Fibroblast of skin of back (primary cell): ENCODE results near the gene IL1RL1. TPM values are rescaled to one million over a fixed set of nuclear protein-coding genes. Genes with fewer than 3 reads are reported as not detected.

Experiments used
- DNase-seq: peaks from one replicate; pipeline ENCODE4 v3.0.0-alpha.2; 2013
- polyA plus RNA-seq, 2 experiments: library from polyadenylated mRNA; unstranded; fragments of 120-200 nt; gene quantifications; one replicate each; pipeline ENCODE4 v1.2.1, GENCODE V29; 2013; ENCODE audit not compliant: insufficient read length in 2 of 2

IL1RL1 gene
- 0.99 TPM for polyA plus RNA-seq (2013, experiment 1 of 2; ENCODE audit: insufficient read length)
- 0.28 TPM for polyA plus RNA-seq (2013, experiment 2 of 2; ENCODE audit: insufficient read length)

DNA sequence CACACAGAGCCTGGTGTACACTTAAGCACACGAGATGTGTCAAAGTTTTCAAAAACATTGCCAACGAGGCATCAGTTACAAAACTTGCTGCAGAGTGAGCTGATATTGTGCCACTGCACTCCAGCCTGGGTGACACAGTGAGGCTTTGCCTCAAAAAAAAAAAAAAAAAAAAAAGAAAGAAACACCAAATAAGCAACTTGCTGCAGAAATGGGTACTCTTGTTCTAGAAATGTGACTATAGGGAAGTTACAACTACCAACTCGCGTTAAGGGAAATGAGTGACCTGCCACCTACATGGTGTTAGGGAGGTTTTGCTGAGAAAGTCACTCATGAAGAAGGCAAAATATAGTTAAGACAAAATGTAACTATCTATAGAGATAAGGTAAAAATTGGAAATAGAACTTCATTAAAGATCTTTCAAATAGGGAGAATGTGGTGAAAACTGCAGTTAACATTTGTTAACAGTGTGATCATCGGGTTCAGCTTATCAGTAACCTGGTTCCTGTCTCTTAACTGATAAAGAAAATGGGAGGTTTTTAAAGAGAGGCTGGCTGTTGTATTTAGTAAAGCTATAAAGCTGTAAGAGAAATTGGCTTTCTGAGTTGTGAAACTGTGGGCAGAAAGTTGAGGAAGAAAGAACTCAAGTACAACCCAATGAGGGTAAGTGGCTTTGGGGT is at the start of gene IL1RL1:
Gene IL1RL1 (plus strand): TSS at position 600 of the 677 bp plus-strand sequence. CDS start 26,702 bp downstream, outside the sequence.
- no peak for DNase-seq

DNA sequence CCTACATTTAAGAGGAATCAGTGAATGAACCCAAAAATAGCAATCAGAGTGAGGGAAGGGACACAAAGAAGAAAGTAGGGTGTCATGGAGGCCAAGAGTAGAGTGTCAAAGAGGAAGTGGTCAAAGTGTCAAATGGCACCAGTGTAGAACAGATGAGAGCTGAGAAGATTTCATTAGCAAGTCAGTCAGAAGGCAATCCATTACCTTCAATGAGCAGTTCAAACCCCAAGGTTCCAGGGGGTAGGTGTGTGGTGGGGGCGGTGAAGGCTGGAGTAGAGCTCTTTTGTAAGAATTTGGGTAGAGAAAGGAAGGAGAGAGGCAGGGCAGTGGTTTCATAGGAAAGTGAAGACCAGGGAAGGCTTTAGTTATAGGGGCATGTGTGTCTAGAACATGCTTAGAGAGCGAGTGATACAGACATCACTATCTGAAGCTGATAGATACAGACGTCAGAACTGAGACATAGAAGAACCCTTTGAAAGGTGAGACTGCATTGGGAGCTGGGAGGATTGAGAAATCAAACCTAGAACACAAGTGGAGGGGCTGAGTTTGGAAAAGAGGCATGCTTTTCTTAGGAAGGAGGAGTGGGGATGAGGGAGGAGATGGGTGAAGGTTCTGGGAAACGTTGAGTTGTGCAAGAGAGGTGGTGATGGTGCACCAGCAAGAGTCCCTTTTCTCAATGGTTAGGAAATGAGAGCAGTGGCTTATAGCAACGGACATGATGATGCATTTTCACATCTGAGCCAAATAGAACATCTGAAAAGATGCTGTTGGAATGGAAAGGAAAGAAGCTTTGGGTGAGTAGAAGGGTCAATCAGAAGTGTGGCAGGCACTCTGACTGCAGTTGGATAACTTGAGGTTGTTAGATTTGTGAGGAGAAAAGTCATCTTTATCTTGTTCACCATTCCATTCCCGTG is 48.9 kb upstream of the IL1RL1 start:
- no peak for DNase-seq

DNA sequence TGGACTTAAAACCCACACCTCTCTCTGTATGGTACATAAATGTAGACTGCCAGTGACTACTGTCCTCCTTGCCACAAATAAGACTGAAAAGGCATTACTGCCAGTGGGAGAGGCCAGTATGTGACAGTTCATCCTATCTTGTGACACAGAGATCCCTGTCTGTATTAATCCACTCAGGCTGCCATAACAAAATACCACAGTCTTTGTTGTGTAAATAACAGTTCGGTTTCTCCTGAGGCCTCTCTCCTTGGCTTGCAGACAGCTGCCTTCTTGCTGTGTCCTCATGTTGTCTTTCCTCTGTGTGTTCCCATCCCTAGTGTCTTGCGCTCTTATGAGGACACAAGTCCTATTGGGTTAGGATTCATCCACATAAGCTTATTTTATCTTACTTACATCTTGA is 46.4 kb upstream of the IL1RL1 start:
- no peak for DNase-seq

DNA sequence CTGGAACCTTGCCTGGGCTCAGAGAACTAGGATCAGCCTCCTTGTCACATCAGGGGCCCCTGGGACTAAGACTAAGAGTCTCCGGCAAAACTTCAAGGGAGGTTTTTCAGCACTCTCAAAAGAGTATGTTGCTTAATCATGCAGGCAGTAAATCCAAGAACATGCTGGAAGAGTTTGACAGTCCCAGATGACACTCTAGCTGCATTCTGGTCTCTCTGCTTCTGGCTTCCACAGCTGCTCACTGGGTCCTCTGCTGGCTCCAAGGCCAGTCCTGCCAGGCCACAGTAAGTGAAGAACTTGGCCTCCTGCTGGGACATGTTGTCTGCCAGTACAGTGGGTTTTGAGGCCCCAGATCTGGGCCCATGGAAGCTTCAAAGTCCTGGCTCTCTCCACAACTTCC is 45.2 kb upstream of the IL1RL1 start:
- peak; percentile 49 for DNase-seq

DNA sequence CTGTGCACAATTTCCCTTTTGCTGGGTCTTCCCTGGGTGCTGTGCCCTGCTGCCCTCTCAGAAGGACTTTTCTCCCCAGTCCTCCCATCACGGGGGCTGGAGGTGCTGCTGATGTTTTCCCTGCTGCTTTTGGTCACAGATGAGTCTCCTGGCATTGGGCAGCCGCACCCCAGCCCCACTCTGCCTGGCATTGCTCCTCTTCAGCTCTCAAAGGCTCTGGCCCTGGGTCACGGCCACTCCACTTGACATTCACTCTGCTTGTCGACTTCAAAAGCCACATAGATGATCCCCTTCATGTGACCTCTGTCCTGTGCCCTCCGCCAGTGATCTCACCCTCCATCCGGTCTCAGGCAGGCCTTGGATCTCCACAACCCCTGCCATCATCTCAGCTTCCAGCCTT is 43.6 kb upstream of the IL1RL1 start:
- no peak for DNase-seq

DNA sequence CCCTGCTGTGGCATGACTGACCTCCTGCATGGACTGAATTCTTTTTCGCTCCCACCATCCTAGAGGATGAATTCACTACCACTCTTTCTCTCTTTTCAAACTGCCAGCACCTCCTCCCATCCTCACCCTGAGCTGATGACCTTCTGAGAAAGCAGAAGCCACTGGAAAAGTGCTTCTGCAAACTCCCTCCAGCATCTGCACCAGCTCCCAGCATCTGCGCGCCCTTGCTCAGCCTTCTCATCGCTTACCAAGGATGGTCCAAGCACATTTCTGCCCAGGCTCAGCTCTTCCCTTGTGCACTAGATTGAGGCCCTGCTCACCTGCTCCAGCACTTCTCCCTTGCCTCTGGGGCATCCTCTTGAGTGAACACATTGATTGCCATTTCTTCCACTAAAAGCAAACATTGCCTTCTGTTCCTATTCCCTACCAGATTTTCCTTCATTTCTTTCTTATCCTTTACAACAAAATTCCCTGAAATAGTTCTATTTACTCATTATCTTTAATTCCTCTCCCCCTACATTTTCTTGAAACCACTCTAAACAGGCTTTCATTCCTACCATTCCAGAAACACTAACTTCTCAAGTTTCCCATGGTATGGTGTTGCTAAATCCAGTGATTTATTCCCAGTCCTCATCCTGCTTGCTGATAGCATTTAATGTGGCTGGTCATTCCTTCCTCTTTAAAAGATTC is 42.7 kb upstream of the IL1RL1 start:
- DNase-seq, result peak; percentile 90

DNA sequence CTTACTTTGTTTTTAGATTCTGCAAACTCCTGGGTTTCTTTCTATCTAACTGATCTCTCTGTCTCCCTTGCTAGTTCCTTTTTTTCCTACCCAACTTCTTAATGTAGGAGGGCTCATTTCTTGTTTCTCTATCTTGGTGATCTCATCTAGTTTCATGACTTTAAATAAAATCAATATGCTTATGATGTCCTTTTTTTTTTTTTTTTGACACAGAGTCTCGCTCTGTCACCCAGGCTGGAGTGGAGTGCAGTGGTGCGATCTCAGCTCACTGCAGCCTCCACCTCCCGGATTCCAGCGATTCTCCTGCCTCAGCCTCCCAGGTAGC is 42.2 kb upstream of the IL1RL1 start:
- DNase-seq, result no peak

DNA sequence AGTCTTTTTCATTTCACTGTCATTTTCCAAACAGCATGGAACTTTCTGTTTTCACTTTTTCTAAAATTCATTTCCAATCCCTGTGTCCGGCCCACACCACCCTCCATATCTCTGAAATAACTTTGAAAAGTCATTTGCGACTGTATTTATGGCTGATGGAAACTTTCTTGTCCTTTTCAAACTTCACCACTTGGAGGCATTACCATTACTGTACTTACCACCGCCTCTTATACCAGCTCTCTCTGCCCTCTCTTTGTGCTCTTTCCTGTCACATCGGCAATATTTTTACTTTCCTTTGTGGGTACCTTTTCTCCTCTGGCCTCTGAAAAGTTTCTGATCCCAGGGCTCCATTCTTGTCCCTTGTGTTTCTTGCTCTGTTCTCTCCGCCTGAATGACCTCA is 39.5 kb upstream of the IL1RL1 start:
- no peak for DNase-seq

DNA sequence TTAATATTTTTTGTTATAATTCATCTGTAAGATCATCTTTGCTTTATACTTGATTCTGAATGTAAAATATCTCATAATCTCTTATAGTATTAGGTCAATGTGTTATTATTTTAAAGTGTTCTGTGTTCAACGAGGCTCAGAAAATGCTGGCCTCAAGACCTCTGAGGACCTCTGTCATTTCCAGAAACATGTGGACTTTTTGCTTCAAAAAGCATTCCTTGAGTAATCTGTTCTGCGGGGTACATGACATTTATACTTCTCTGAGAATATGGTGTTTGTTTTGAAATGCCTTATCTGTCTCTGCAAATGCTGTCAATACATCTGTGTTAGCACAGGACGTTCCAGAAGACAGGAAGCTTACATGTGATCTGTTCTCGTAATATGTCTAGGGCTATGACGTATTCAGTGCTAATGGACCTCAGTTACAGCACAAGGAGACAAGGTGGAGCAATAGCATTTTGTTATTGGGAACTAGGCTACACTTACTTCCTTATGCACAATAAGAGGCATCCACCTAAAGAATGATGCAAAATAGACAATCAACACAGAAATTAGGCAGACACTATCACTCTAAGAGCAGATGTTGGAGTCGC is 37.6 kb upstream of the IL1RL1 start:
- no peak for DNase-seq

DNA sequence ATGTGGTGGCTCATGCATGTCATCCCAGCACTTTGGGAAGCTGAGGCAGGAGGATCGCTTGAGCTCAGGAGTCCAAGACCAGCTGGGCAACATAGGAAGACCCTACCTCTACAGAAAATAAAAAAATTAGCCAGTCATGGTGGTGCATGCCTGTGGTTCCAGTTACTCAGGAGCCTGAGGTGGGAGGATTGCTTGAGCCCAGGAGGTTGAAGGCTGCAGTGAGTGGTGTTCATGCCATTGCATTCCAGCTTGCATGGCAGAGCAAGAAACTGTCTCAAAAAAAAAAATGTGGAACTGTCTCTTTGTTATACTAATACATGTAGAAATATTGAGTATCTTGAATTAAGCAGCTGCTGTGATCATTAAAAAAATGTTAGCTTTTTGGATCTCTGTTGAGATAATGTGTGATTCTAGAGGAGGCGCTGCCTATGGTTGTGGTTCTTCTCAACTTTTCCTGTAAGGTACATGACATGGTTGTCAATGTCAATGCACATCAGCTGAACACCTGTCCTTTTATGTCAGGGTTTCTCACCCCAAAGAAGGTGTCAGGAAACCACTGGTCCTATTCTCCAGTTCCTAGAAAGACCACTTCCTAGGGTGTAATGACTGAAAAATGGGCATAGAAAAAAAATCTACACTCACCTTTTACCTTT is 34.7 kb upstream of the IL1RL1 start:
- no peak for DNase-seq

DNA sequence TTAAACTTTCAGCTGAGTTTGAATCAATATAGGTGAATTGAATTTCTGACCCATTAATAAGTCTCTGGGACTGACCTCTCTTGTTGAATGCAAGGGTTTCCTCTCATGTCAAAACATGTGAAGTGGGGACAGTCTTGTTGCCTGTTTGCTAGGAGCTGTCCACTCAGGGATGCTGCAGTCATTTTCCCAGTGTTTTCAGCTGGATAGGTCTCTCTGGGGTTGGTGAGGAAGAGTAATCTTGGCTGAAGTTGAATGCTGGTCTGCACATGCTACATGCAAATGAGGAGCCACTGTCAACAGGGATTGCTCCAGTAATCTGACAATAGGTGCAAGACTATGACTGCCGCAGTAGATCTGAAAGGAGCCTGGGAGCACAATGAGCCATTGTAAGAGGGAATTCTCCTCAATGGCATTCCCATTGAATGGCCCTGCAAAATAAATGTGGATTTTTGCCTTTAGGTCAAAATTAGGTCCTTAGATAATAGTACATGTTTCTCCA is 34.1 kb upstream of the IL1RL1 start:
- DNase-seq, result no peak

DNA sequence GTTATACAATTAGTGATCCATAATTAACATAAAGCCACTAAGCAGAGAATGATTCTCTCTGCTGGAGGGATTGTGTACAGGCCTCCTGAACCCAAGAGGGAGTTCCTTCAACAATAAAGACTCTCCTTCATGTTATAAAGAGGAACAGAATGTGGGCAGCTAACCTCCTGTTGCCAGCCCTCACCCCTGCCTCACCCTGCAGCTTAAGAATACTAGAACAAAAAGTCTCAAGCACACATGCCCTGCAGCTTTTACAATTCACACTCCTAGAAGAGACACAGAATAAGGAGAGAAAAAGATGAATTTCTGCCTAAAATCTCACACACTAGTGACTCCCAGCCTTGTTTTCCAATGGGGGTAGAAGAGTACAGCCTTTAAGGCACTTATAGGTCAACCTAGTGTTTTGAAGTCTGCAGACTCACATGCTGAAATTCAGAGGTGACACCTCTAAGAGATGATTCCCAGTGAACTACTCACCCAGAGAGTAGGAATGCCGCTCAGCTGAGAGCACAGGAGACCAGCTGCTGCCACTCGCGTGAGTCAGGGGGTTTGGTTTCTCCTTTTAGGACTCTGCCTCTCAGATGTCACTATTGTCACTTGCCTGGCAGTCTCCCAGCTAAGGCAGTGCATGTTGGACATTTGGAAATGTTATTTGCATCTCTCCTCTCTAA is 32.5 kb upstream of the IL1RL1 start:
- DNase-seq, result peak; percentile 80

DNA sequence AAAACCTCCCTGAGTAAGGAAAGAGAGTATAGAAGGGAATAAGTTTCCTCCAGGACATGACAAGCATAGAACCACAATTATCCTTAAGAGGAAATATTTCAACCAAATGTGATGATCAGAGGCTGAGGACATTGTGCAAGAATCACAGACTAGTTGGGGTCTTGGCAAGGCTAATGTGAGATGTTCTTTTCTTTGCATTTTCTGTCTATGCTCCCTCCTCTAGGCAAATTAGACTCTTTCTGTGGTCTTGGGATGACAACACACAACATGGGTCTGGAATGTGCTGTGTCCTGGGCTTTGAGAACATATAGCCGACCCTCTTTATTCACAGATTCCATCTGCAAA is 32.0 kb upstream of the IL1RL1 start:
- DNase-seq, result no peak

DNA sequence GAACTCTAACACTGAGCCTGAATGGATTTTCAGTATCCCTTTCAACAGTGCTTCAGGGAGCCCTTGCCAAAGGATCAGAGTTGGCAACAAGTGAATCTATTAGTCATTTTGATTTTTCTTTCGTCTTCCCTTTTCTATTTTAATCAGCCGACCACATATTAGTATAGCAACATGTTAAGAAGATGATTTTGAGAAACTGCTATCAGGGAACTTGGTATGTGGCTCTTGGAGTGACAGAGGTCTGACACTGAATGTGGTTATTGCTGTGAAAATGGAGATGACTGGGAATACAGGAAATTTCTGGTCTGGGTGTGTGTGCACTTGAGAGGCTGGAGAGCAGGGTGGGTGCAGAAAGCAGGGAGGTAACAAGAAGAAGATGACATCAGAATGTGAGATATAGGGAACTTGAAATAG is 28.7 kb upstream of the IL1RL1 start:
- DNase-seq, result peak; percentile 51

DNA sequence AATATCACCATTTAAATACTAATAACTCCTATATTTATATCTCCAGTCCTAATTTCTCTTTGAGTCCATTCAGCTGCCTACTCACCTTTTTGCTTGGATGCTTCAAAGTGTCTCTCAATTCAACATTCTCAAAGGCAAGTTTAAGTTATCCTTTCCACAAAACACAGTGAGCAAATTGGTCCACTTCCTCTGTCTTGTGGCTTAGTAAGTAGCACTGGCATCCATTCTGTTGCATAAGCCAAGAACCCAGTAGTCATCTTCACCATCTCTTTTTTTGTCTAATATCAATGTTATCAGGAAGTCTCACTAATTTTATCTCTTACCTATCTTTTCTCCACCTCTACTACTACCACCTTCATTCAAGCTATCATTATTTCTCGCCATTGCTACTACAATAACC is 27.4 kb upstream of the IL1RL1 start:
- DNase-seq, result no peak

DNA sequence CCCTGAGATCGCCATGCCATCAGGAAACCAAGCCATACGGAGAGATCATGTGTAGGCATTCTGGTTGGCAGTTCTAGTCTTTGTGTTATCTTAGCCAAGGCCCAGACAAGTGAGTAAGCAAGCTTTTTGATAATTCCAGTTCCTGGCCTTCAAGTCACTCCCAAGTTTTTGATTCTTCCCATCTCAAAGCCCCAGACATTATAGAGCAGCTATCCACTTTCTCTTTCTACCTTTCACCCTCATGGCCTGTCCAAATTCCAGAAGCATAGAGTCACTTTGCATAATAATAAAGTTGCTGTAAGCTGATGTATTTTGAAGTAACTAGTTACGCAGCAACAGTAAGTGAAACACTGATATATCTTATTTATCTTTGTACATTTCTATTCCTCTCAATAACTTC is 26.8 kb upstream of the IL1RL1 start:
- DNase-seq, result peak; percentile 24

DNA sequence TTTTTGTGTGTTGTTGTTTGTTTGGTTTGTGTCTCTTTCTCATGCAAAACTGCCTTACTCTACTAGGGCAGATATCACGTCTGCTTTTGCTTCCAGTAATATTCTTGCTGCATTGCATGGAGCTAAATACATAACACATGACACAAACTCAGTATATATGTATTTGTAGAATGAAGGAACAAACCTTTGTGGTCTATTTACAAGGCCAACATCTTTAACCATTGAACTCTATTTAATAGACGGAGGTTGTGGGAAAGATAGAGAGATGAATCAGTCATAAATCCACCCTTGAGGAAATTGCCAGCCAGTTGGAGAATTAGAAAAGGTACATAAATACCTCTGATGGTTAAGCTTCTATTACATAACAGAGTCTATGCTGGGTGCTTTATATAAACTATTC is 26.0 kb upstream of the IL1RL1 start:
- DNase-seq, result no peak

DNA sequence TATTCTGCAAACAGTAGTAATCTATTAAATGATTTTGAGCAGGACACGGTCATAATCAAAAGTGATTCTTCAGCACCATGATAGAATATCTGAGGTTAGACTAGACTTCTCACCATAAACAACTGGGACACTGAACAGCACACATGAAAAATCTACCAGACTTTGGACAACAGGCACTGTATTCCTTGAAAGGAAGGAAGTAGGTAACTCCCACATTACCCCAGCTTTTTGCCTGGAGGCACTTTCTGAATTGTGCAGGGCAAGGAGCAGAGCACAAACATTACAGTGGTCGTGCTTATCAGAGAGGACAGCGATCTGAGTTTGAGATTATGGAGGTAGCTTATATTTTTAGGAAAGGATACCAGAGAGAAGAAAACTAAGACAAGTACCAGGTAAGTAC is 25.3 kb upstream of the IL1RL1 start:
- DNase-seq, result no peak

DNA sequence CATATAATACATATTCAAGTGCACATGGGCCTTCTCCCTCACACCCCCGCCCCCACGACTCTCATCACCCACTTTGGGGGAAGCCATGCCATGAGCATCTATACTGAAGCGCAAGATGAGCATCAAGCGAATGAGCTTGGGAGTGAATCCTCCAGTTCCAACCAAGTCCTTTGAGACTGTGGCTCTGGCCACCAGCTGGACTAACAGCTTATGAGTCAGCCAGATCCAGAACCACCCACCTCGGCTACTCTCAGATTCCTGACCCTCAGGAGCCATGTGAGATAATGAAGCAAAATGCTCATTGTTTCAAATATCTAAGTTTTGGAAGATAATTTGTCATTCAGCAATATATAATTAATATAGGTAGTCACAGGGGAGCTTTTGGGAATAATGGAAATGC is 22.2 kb upstream of the IL1RL1 start:
- no peak for DNase-seq

DNA sequence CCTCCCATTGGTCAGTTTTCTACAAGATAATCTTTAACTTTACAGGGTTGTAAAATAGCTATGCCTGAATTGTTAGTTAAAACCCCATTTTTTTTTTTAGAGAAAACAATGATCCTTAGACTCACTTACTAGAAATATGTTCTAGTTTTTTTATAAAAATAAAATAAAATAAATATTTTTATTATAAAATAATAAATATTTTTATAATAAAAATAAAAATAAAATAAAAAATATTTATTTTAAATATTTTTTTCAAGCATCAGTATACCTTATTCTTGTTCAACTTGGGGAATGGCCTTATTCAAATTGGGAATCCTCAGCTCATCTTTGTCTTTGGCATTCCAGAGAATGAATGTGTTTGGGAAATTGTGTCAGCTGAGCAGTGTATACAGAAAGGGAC is 20.8 kb upstream of the IL1RL1 start:
- no peak for DNase-seq

DNA sequence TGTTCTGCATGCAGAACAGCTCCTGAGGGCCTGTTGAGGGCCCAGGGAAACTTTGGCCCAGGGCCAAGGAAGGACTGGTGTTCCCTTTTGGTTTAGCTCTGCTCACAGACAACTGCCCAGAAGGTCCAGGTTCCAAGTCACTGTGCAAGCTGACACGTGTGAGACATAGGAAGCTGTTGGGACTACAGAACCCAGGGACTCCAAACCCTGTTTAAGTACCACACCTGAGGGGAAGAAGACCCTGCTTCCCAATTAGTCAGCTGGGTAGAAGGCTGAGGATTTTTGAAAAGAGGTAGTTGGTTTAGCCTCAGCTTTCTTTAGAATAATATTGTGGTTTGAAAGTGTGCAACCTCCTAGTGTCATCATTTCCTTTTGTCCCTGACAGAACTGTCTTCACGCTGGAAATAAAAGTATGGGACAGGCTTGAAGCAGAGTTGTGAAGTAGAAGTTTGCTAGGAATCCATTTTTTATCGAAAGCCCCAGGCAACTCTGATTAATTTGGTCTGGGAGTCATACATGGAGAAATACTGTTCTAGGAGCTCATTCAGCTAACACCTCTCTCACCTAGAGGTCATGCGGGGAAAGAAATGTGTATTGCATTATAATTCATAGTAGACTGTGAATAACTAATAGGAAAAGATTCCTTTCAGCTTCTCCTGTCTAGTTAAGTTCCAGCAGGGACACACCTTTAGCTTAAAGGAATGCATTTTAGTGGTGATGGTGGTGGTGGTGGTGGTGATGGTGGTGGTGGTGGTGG is 19.9 kb upstream of the IL1RL1 start:
- no peak for DNase-seq
